ENCODE measurements around the gene PPP2R5B.

DNA sequence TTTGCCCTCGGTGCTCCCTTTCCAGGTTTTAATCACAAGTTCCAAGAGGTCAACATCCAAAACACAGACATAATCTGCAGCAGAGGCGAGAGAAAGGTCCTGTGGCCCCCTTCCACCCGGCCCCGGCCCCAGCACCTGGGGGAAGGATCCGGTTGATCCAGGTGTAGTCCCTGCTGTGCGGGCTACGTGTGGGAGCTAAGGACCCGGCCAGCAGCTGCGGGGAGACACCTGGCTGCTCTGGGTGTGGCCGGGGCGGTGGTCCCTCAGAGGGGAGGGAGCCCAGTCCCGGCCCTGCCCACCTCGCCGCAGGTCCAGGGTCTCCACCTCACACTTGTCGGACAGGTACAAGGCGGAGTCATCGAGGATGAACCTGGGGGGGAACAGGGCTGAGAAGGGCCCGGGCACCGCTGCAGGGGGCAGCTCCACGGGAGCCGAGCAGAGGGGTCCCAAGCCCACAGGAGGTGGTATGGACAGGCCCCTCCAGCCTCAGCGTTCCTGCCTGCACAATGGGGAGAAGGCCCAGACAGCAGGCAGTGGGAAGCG lies 21.1 kb upstream of the PPP2R5B start:
- TF ChIP-seq MXI1 (IDR thresholded peaks at IDR 0.05; ENCODE audit: low read depth, low read length): no peak
- TF ChIP-seq ZNF354B (CRISPR knock-in tag; IDR thresholded peaks at IDR 0.05): no peak
- TF ChIP-seq POLR2AphosphoS5 (IDR thresholded peaks at IDR 0.05; ENCODE audit: control insufficient read depth, insufficient read depth, low read depth, low read length): no peak
- no peak for TF ChIP-seq SREBF2 (CRISPR knock-in tag; IDR thresholded peaks at IDR 0.05)
- no peak for TF ChIP-seq NRF1 (conservative IDR thresholded peaks at IDR 0.05 in 1 of 2, IDR thresholded peaks at IDR 0.05 in 1 of 2)
- TF ChIP-seq ZBTB7A (IDR thresholded peaks at IDR 0.05; ENCODE audit: borderline replicate concordance, control insufficient read depth, low read depth, low read length): no peak
